ENCODE data around the gene RAMP2. TPM values are rescaled to one million over a fixed set of nuclear protein-coding genes. Genes with fewer than 3 reads are reported as not detected.

The RAMP2 gene
- polyA plus RNA-seq, 1 donor (not counting 4 experiments of a cell fraction or from before 2014, with no cell fraction given), result not detected

- H3K4me2 ChIP-seq (ENCODE audit: control insufficient read depth, extremely low read depth, insufficient read depth, low read depth, low read length), result no peak overlapping the region
- no peaks in the 10 kb centered on the region for H3K9me3 ChIP-seq (ENCODE audit: control insufficient read depth, low read depth, low read length)
- no peak overlapping the region for H3K27ac ChIP-seq (ENCODE audit: control insufficient read depth, insufficient read depth, low read length)
- H3K36me3 ChIP-seq (ENCODE audit: control insufficient read depth in 2 of 2, extremely low read depth in 1 of 2, insufficient read depth in 2 of 2, low read length in 2 of 2), result peaks cover 10 to 13% of the 10 kb centered on the region in 2 experiments
- no peaks in the 10 kb centered on the region for H3K27me3 ChIP-seq (ENCODE audit: control insufficient read depth, extremely low read depth, insufficient read depth, low read length)
- H3K9ac ChIP-seq (ENCODE audit: control insufficient read depth, extremely low read depth, insufficient read depth, low read length), result no peak overlapping the region
- H4K20me1 ChIP-seq (ENCODE audit: control insufficient read depth, extremely low read depth, insufficient read depth, low read length), result no peaks in the 10 kb centered on the region
- no peak for TF ChIP-seq CTCF (optimal IDR thresholded peaks at IDR 0.05 in 1 of 3, IDR thresholded peaks at IDR 0.05 in 1 of 3, conservative IDR thresholded peaks at IDR 0.05 in 1 of 3; ENCODE audit: extremely low read depth in 1 of 3, insufficient read depth in 2 of 3, low read length in 3 of 3)
- TF ChIP-seq EZH2 (IDR thresholded peaks at IDR 0.05; ENCODE audit: low read length), result no peak
- DNase-seq (ENCODE audit: low read depth, low spot score) (no peak), FAIRE-seq (no peak)
- H2AFZ ChIP-seq (ENCODE audit: control insufficient read depth, low read length), result no peak overlapping the region
- H3K79me2 ChIP-seq (ENCODE audit: control insufficient read depth, insufficient read depth, low read length), result no peaks in the 10 kb centered on the region
- no peaks in the 10 kb centered on the region for H3K9me1 ChIP-seq (ENCODE audit: control insufficient read depth, extremely low read depth, insufficient read depth, low read length)
- dilution Hi-C loops (cut with MboI; ENCODE audit: extremely low pct_ligation_motif_present, low sequenced_read_pairs), result no loop called here
- no peak overlapping the region for H3K4me3 ChIP-seq (ENCODE audit: control insufficient read depth in 2 of 3, extremely low read depth in 1 of 3, insufficient read depth in 2 of 3, low read depth in 1 of 3, low read length in 3 of 3)
- no peaks in the 10 kb centered on the region for H3K4me1 ChIP-seq (ENCODE audit: control insufficient read depth, extremely low read depth, insufficient read depth, low read length)
Observed at GRCh38 chr17:42723636-42724035, 37.4 kb upstream of the RAMP2 start.

GRCh38 chr17:42725143-42725542, 35.9 kb upstream of the RAMP2 start:
- DNase-seq (ENCODE audit: low read depth, low spot score), result no peak
- dilution Hi-C loops (cut with MboI; ENCODE audit: extremely low pct_ligation_motif_present, low sequenced_read_pairs), result no loop called here
- Histone ChIP-seq H3K27ac (ENCODE audit: control insufficient read depth, insufficient read depth, low read length) (no peak overlapping the region), H3K27me3 (ENCODE audit: control insufficient read depth, extremely low read depth, insufficient read depth, low read length) (no peaks in the 10 kb centered on the region), H3K9me1 (ENCODE audit: control insufficient read depth, extremely low read depth, insufficient read depth, low read length) (no peaks in the 10 kb centered on the region), H3K9me3 (ENCODE audit: control insufficient read depth, low read depth, low read length) (no peaks in the 10 kb centered on the region), H3K9ac (ENCODE audit: control insufficient read depth, extremely low read depth, insufficient read depth, low read length) (no peak overlapping the region), H3K4me1 (ENCODE audit: control insufficient read depth, extremely low read depth, insufficient read depth, low read length) (no peaks in the 10 kb centered on the region), H3K4me2 (ENCODE audit: control insufficient read depth, extremely low read depth, insufficient read depth, low read depth, low read length) (no peak overlapping the region), H2AFZ (ENCODE audit: control insufficient read depth, low read length) (no peak overlapping the region), H3K4me3 (ENCODE audit: control insufficient read depth in 2 of 3, extremely low read depth in 1 of 3, insufficient read depth in 2 of 3, low read depth in 1 of 3, low read length in 3 of 3) (no peak overlapping the region), H4K20me1 (ENCODE audit: control insufficient read depth, extremely low read depth, insufficient read depth, low read length) (no peaks in the 10 kb centered on the region), H3K79me2 (ENCODE audit: control insufficient read depth, insufficient read depth, low read length) (no peaks in the 10 kb centered on the region), H3K36me3 (ENCODE audit: control insufficient read depth in 2 of 2, extremely low read depth in 1 of 2, insufficient read depth in 2 of 2, low read length in 2 of 2) (peaks cover 7 to 8% of the 10 kb centered on the region in 2 experiments)
- TF ChIP-seq CTCF (optimal IDR thresholded peaks at IDR 0.05 in 1 of 3, IDR thresholded peaks at IDR 0.05 in 1 of 3, conservative IDR thresholded peaks at IDR 0.05 in 1 of 3; ENCODE audit: extremely low read depth in 1 of 3, insufficient read depth in 2 of 3, low read length in 3 of 3), result no peak
- TF ChIP-seq EZH2 (IDR thresholded peaks at IDR 0.05; ENCODE audit: low read length), result no peak
- no peak for FAIRE-seq
